K562 (cell line): Measurements from ENCODE around the gene MINDY4B. TPM values are rescaled to one million over a fixed set of nuclear protein-coding genes. Genes with fewer than 3 reads are reported as not detected.

Experiments
- ATAC-seq: fragments of 200-7000 bp; cut with Tn5 transposase; 3 replicates; pipeline ENCODE4 v1.9.1; 2020; ENCODE audit warnings: moderate library complexity
- BruUV-seq: library from RNA; stranded (reverse); fragments of 400-500 nt; replicated peaks from 2 replicates; lab custom pipeline; 2021; lab: Mats Ljungman, UMichigan
- CTCF ChIA-PET: fragments of 300-600 bp; formaldehyde crosslinking; extraction: SDS; loops from one replicate; lab custom pipeline; 2021; ENCODE audit warnings: low intra/inter-chr PET ratio; lab: Yijun Ruan, JAX
- POLR2A ChIA-PET: fragments of 300-600, 350-650 bp; sonication (Branson Sonifier 250); formaldehyde crosslinking; extraction: SDS; loops from one replicate; lab custom pipeline; 2021; ENCODE audit warnings: antibody characterized with exemption, inconsistent platforms; lab: Yijun Ruan, JAX
- DNase-seq, 4 experiments: peaks; one replicate each; pipeline versions ENCODE4 v3.0.0 to v3.0.0-alpha.2; 2011 to 2018; ENCODE audit warnings: low spot score in 3 of 4, mixed read lengths in 3 of 4; ENCODE audit errors: extremely low read depth in 1 of 4
- FAIRE-seq: peaks from 2 replicates; lab custom pipeline; 2011; peaks lifted over from hg19 to GRCh38; lab: Jason Lieb, UNC
- H2AFZ ChIP-seq: 2 replicates; pipeline ENCODE4 v1.6.0; 2011; ENCODE audit warnings: low read depth, low read length, control low read depth, inconsistent platforms
- H3K27ac ChIP-seq: fragments of 200-600 bp; 3 replicates; pipeline ENCODE4 v1.8.0; 2011; ENCODE audit warnings: low read depth, mild to moderate bottlenecking, control low read depth, inconsistent platforms, low read length, moderate library complexity, mixed read lengths; ENCODE audit errors: extremely low read depth
- H3K27me3 ChIP-seq, 2 experiments: fragments of 300-600 bp in 1 of 2; 2 replicates in 1 of 2; 3 replicates in 1 of 2; pipeline versions ENCODE4 v1.6.0 to v1.8.0; 2011; ENCODE audit warnings: inconsistent platforms in 2 of 2, low read length in 2 of 2, mild to moderate bottlenecking in 1 of 2, mixed read lengths in 1 of 2, moderate library complexity in 1 of 2; ENCODE audit not compliant: control insufficient read depth in 2 of 2, insufficient read depth in 2 of 2
- H3K36me3 ChIP-seq: fragments of 300-600 bp; 3 replicates; pipeline ENCODE4 v1.8.0; 2011; ENCODE audit warnings: mild to moderate bottlenecking, low read length, inconsistent platforms; ENCODE audit not compliant: control insufficient read depth, insufficient read depth
- H3K4me1 ChIP-seq, 2 experiments: fragments of 200-600 bp in 1 of 2; replicated peaks in 1 of 2; 2 replicates in 1 of 2; 3 replicates in 1 of 2; pipeline versions ENCODE4 v1.5.1 to v1.8.0; 2011; ENCODE audit warnings: inconsistent platforms in 2 of 2, low read length in 2 of 2, mild to moderate bottlenecking in 1 of 2, mixed read lengths in 1 of 2, moderate library complexity in 1 of 2; ENCODE audit not compliant: control insufficient read depth in 2 of 2, insufficient read depth in 2 of 2
- H3K4me2 ChIP-seq: 2 replicates; pipeline ENCODE4 v1.6.1; 2011; ENCODE audit warnings: low read length, control low read depth, inconsistent platforms, mixed read lengths; ENCODE audit not compliant: insufficient read depth
- H3K4me3 ChIP-seq: fragments of 200-600 bp; sonication (generic), shearing (Covaris generic); 2 replicates; pipeline ENCODE4 v1.5.1; 2016; ENCODE audit warnings: control low read depth, inconsistent platforms
- H3K79me2 ChIP-seq: fragments of 200-600 bp; 3 replicates; pipeline ENCODE4 v1.8.0; 2011; ENCODE audit warnings: low read length, inconsistent platforms; ENCODE audit not compliant: control insufficient read depth, insufficient read depth
- H3K9ac ChIP-seq, 2 experiments: 2 replicates each; pipeline versions ENCODE4 v1.6.0 to v1.6.1; 2011; ENCODE audit warnings: low read depth in 2 of 2, low read length in 2 of 2, control low read depth in 1 of 2, inconsistent platforms in 1 of 2, mild to moderate bottlenecking in 1 of 2, mixed read lengths in 1 of 2; ENCODE audit not compliant: insufficient read depth in 1 of 2
- H3K9me1 ChIP-seq: one replicate; pipeline ENCODE4 v1.6.0; 2011; ENCODE audit warnings: inconsistent platforms, mild to moderate bottlenecking, low read length, moderate library complexity; ENCODE audit not compliant: control insufficient read depth, insufficient read depth
- H3K9me3 ChIP-seq: replicated peaks from 2 replicates; pipeline ENCODE4 v1.5.1; 2011; ENCODE audit warnings: low read depth, low read length, inconsistent platforms; ENCODE audit not compliant: control insufficient read depth, insufficient read depth
- H4K20me1 ChIP-seq: replicated peaks from 2 replicates; pipeline ENCODE4 v1.6.1; 2011; ENCODE audit warnings: low read length, inconsistent platforms, mixed read lengths; ENCODE audit not compliant: control insufficient read depth, insufficient read depth
- KLF10 ChIP-seq: fragments of 250-450 bp; sonication (Bioruptor Pico); IDR thresholded peaks from 2 replicates; pipeline ENCODE4 v1.6.1; 2021; ENCODE audit warnings: matching md5 sums
- MYC ChIP-seq, 2 experiments: fragments of 250-450 bp in 1 of 2; sonication (Bioruptor Pico) in 1 of 2; IDR thresholded peaks; 2 replicates each; pipeline versions ENCODE4 v1.5.1 to v1.6.1; 2012 to 2021; ENCODE audit warnings: low read depth in 2 of 2, borderline replicate concordance in 1 of 2, improper control_type of control experiment in 1 of 2, low read length in 1 of 2, mild to moderate bottlenecking in 1 of 2, moderate library complexity in 1 of 2
- ZNF507 ChIP-seq: conservative IDR thresholded peaks from 2 replicates; pipeline ENCODE4 v1.6.1; 2017; ENCODE audit warnings: missing genetic modification characterization, missing compliant biosample characterization
- WGBS: fragments of 100-300 bp; shearing (Covaris generic); methylation state at CpG from one replicate; pipeline ENCODE4 v1.1.6; 2016; ENCODE audit warnings: low coverage, mixed read lengths; ENCODE audit not compliant: insufficient coverage; ENCODE audit errors: missing lambda C conversion rate; 5-methylcytosine and 5-hydroxymethylcytosine counted together
- in situ Hi-C: fragments of 300-500 bp; cut with MboI; formaldehyde crosslinking; loops from 4 replicates; pipeline ENCODE4 v1.15.0; 2018; ENCODE audit warnings: inconsistent platforms, mixed read lengths
- intact Hi-C: fragments of 100-400 bp; cut with micrococcal nuclease; formaldehyde crosslinking; loops from 2 replicates; pipeline ENCODE4 v1.14.2; 2022
- polyA plus RNA-seq, 8 experiments: library from polyadenylated mRNA; depleted of rRNA in 4 of 8; stranded (reverse) in 5 of 8; unstranded in 3 of 8; fragments of >200 nt; fragmentation: Nextera tagmentation in 2 of 8; fragmentation: Illumina TruSeq in 1 of 8; extraction: Ambion mirVana in 2 of 8; extraction: Trizol in 1 of 8; gene quantifications; 2 replicates each; pipeline versions ENCODE4 v1.2.1 to v1.2.3, GENCODE V29; 2011 to 2014; ENCODE audit warnings: inconsistent platforms in 1 of 8, missing spikeins in 1 of 8
- total RNA-seq, 7 experiments: library from RNA; depleted of rRNA in 6 of 7; stranded (reverse); fragments of >200 nt in 6 of 7; fragmentation: Illumina TruSeq in 2 of 7; extraction: Trizol in 2 of 7; gene quantifications; 2 replicates each; pipeline versions ENCODE4 v1.2.1 to v1.2.3, GENCODE V29; 2011 to 2021; ENCODE audit warnings: low replicate concordance in 1 of 7

MINDY4B gene
- total and polyA plus RNA-seq, 9 of the 15 experiments (the other 6 are each of a cell fraction or from before 2014, with no cell fraction given) = not detected

- Histone ChIP-seq H3K4me3 (no peak overlapping the region), H3K36me3 (no peaks in the 10 kb centered on the region), H3K27ac (no peak overlapping the region), H3K9ac (no peak overlapping the region), H3K27me3 (peaks cover 2 to 16% of the 10 kb centered on the region in 2 experiments; a peak in 1 of 5 replicates), H3K4me2 (no peak overlapping the region), H3K9me1 (no peaks in the 10 kb centered on the region), H2AFZ (no peak overlapping the region), H3K79me2 (no peaks in the 10 kb centered on the region), H3K9me3 (no peaks in the 10 kb centered on the region), H4K20me1 (no peaks in the 10 kb centered on the region), H3K4me1 (no peaks in the 10 kb centered on the region)
- BruUV-seq = no TSS peak
- ChIA-PET POLR2A (no interaction called here), CTCF (no interaction called here)
- in situ Hi-C loops = no loop called here
- FAIRE-seq (no peak), ATAC-seq (no peak), DNase-seq (no peak)
- TF ChIP-seq MYC (IDR thresholded peaks at IDR 0.05; ENCODE audit: low read depth, low read length) (no peak), MYC (CRISPR knock-in tag; IDR thresholded peaks at IDR 0.05; ENCODE audit: borderline replicate concordance, low read depth) (no peak)
- intact Hi-C loops = no loop called here
- WGBS = 0% methylated on average over 2 of the region's 2 CpGs
These were observed 29.7 kb downstream of the MINDY4B start for GRCh38 chr3:150875548-150875947.

DNA sequence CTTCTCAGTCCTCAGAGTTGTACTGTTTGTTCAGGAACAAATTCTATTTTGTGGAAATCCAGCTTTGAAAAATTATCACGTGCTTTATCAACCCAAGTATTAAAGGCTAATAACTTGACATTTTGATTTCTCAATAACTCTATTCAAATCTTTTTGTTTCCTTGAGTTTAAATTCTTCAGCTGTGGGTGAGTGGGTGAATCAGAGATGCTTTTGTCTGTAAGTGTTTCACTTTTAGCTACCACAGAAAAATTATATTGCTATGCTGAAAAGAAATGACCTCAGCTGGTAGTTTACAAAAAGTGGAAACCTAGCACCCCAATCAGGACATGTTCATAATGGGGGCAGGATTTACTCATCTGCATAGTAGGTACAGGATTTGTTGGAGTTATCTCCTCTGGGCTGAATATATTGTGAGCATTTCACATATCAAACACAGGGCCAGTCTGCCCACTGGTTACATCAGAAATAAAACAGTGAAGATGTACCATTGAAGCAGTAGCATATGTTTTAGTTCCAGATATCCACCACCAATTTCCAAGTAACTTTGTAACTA is 30.5 kb downstream of the MINDY4B start:
- Histone ChIP-seq H3K4me2 (no peak overlapping the region), H3K4me3 (no peak overlapping the region), H3K27ac (no peak overlapping the region), H3K79me2 (no peaks in the 10 kb centered on the region), H3K36me3 (no peaks in the 10 kb centered on the region), H4K20me1 (no peaks in the 10 kb centered on the region), H3K27me3 (peaks cover 2 to 10% of the 10 kb centered on the region in 2 experiments; a peak in 1 of 5 replicates), H2AFZ (no peak overlapping the region), H3K4me1 (no peaks in the 10 kb centered on the region), H3K9me3 (no peaks in the 10 kb centered on the region), H3K9ac (no peak overlapping the region), H3K9me1 (no peaks in the 10 kb centered on the region)
- FAIRE-seq (no peak), ATAC-seq (no peak), DNase-seq (no peak)
- in situ Hi-C loops = loop anchor here (25.0 kb wide), 1 partner anchor 337 kb away; the partner anchor contains the start of genes EIF2A and SERP1
- TF ChIP-seq KLF10 (CRISPR knock-in tag) = no peak
- TF ChIP-seq ZNF507 (tag) = no peak
- intact Hi-C loops = no loop called here
- CTCF ChIA-PET = no interaction called here
- no TSS peak for BruUV-seq
- whole genome bisulfite sequencing = 0% methylated on average over 1 of the region's 1 CpG
- POLR2A ChIA-PET = no interaction called here
